GM13976 (cell line): ENCODE data around the gene LRMDA.

Experiments used
- DNase-seq: peaks from one replicate; pipeline ENCODE4 v3.0.0; 2012; ENCODE audit warnings: low spot score
- CTCF ChIP-seq: IDR thresholded peaks from 2 replicates; pipeline ENCODE4 v1.5.1; 2012; ENCODE audit warnings: borderline replicate concordance, mild to moderate bottlenecking; ENCODE audit not compliant: insufficient read depth; ENCODE audit errors: extremely low read depth, missing control alignments, control extremely low read depth
- in situ Hi-C: fragments of 300-500 bp; cut with MboI; formaldehyde crosslinking; loops from one replicate; pipeline ENCODE4 v1.12.0; 2022; ENCODE audit warnings: low sequenced_read_pairs, mixed read lengths, inconsistent platforms; ENCODE audit not compliant: unreplicated experiment

LRMDA gene

GRCh38 chr10:76043261-76043660 lies 611.8 kb downstream of the LRMDA start:
- in situ Hi-C loops, result loop anchor here (25.0 kb wide), 1 partner anchor 656 kb away; no protein-coding TSS in a partner anchor
- DNase-seq, result no peak
- TF ChIP-seq CTCF, result no peak

GRCh38 chr10:76044751-76045150 lies 613.3 kb downstream of the LRMDA start:
- in situ Hi-C loops, result loop anchor here (25.0 kb wide), 1 partner anchor 657 kb away; no protein-coding TSS in a partner anchor
- no peak for TF ChIP-seq CTCF
- DNase-seq, result no peak

- no peak for DNase-seq
- in situ Hi-C loops, result loop anchor here (25.0 kb wide), 1 partner anchor 658 kb away; no protein-coding TSS in a partner anchor
Observed at GRCh38 chr10:76045174-76045573, 613.8 kb downstream of the LRMDA start.

GRCh38 chr10:76047521-76047920 lies 616.1 kb downstream of the LRMDA start:
- no peak for DNase-seq
- in situ Hi-C loops, result loop anchor here (25.0 kb wide), 1 partner anchor 660 kb away; no protein-coding TSS in a partner anchor
- TF ChIP-seq CTCF, result no peak

More at GRCh38 chr10:76045174-76045573, 613.8 kb downstream of the LRMDA start:
- no peak for TF ChIP-seq CTCF

GRCh38 chr10:76049581-76050290 lies 618.3 kb downstream of the LRMDA start:
- TF ChIP-seq CTCF, result no peak
- in situ Hi-C loops, result loop anchor here (25.0 kb wide), 1 partner anchor 662 kb away; no protein-coding TSS in a partner anchor
- no peak for DNase-seq

GRCh38 chr10:76050291-76050625 lies 618.8 kb downstream of the LRMDA start:
- DNase-seq, result no peak
- no peak for TF ChIP-seq CTCF
- in situ Hi-C loops, result no loop called here
